Nephron (organoid): Measurements from ENCODE around the gene TRIM52.
A peak's percentile ranks its signal among the peaks of the same experiment; 100 is the strongest.

Experiments used
- H3K27ac Mint-ChIP-seq, 3 experiments: 2 replicates each; pipeline ENCODE4 v1.8.0; 2020; ENCODE audit warnings: mixed read lengths in 3 of 3, mild to moderate bottlenecking in 2 of 3, moderate library complexity in 1 of 3
- H3K27me3 Mint-ChIP-seq: 2 replicates; pipeline ENCODE4 v1.8.0; 2021; ENCODE audit warnings: low read depth, mild to moderate bottlenecking, moderate library complexity, mixed read lengths
- H3K36me3 Mint-ChIP-seq: 2 replicates; pipeline ENCODE4 v1.8.0; 2020; ENCODE audit warnings: low read depth, mixed read lengths
- H3K4me1 Mint-ChIP-seq: 2 replicates; pipeline ENCODE4 v1.8.0; 2020; ENCODE audit warnings: mixed read lengths
- H3K4me3 Mint-ChIP-seq, 3 experiments: 2 replicates each; pipeline ENCODE4 v1.8.0; 2020; ENCODE audit warnings: mild to moderate bottlenecking in 3 of 3, mixed read lengths in 3 of 3, moderate library complexity in 2 of 3
- H3K9me3 Mint-ChIP-seq: 2 replicates; pipeline ENCODE4 v1.8.0; 2020; ENCODE audit warnings: mixed read lengths
- TF ChIP-seq, protein P1 (sequence below), 3 experiments: fragments of 200-600 bp; sonication (generic); IDR thresholded peaks; one replicate each; pipeline ENCODE4 v1.5.0; 2021; ENCODE audit warnings: antibody characterized with exemption in 3 of 3; ENCODE audit not compliant: unreplicated experiment in 3 of 3

Gene TRIM52

DNA sequence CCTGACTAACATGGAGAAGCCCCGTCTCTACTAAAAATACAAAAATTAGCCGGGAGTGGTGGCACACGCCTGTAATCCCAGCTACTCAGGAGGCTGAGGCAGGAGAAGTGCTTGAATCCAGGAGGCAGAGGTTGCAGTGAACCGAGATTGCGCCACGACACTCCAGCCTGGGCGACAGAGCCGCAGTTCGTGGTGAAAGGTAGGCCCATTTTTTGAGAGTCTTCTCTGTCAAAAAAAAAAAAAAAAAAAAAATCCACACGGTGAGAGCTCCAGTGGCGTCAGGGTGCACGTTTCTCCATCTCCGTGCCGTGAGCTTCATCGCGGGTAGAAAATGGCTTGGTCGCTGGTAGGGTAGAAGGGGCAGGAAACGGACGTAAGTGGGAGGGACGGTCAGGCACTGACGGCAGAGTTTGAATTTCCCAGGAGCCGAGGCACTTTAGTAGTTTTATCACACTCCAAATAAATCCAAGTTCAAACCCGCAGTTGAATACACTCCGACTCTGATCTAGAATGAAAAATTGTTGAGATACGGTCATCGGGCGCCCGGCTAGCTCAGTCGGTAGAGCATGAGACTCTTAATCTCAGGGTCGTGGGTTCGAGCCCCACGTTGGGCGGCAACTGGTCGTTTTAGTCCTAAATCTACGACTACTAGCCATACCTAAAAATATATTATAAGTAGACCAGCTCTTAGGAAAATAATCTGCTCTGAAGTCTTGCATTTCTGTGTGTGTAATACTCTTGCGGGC lies 53.6 kb downstream of the TRIM52 start:
- peaks cover 19% of the 10 kb centered on the region for H3K4me1 Mint-ChIP-seq
- H3K27me3 Mint-ChIP-seq = peaks cover 47% of the 10 kb centered on the region
- H3K27ac Mint-ChIP-seq = peak overlapping the region; percentile 39 to 93 (median 66)
- TF ChIP-seq, protein P1, sequence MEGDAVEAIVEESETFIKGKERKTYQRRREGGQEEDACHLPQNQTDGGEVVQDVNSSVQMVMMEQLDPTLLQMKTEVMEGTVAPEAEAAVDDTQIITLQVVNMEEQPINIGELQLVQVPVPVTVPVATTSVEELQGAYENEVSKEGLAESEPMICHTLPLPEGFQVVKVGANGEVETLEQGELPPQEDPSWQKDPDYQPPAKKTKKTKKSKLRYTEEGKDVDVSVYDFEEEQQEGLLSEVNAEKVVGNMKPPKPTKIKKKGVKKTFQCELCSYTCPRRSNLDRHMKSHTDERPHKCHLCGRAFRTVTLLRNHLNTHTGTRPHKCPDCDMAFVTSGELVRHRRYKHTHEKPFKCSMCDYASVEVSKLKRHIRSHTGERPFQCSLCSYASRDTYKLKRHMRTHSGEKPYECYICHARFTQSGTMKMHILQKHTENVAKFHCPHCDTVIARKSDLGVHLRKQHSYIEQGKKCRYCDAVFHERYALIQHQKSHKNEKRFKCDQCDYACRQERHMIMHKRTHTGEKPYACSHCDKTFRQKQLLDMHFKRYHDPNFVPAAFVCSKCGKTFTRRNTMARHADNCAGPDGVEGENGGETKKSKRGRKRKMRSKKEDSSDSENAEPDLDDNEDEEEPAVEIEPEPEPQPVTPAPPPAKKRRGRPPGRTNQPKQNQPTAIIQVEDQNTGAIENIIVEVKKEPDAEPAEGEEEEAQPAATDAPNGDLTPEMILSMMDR (IDR thresholded peaks at IDR 0.05; ENCODE audit: unreplicated experiment in 3 of 3) = no peak
- H3K9me3 Mint-ChIP-seq = no peaks in the 10 kb centered on the region
- no peaks in the 10 kb centered on the region for H3K36me3 Mint-ChIP-seq
- H3K4me3 Mint-ChIP-seq = peak overlapping the region; percentile 87 to 89 (median 88)

- peak overlapping the region; percentile 5 to 66 (median 39) for H3K27ac Mint-ChIP-seq
- H3K9me3 Mint-ChIP-seq = no peaks in the 10 kb centered on the region
- H3K36me3 Mint-ChIP-seq = no peaks in the 10 kb centered on the region
- TF ChIP-seq, protein P1 (IDR thresholded peaks at IDR 0.05; ENCODE audit: unreplicated experiment in 3 of 3) = no peak
- peak overlapping the region; percentile 87 to 89 (median 88) for H3K4me3 Mint-ChIP-seq
- H3K27me3 Mint-ChIP-seq = peaks cover 56% of the 10 kb centered on the region
- H3K4me1 Mint-ChIP-seq = peaks cover 19% of the 10 kb centered on the region
Observed at GRCh38 chr5:181205761-181206649, 54.9 kb downstream of the TRIM52 start.
